Measurements from ENCODE around the gene DNAJB11.

Gene DNAJB11

GRCh38 chr3:186570096-186570940, at the start of gene DNAJB11:
TSS of gene DNAJB11 (plus strand) at chr3:186570720. CDS start at chr3:186570898, 178 bp downstream.
- Histone ChIP-seq H3K9ac (ENCODE audit: low read depth in 1 of 2, low read length in 2 of 2) (peak within 1 kb of the TSS; percentile 94 to 95), H3K27ac (ENCODE audit: low read depth in 2 of 2, low read length in 2 of 2) (peak within 1 kb of the TSS; percentile 90 to 94), H3K4me1 (ENCODE audit: control insufficient read depth in 2 of 2, insufficient read depth in 2 of 2, low read length in 2 of 2) (peaks cover 23 to 25% of the 10 kb centered on the region in 2 donors), H3K9me3 (ENCODE audit: control insufficient read depth in 2 of 2, low read length in 2 of 2) (no peaks in the 10 kb centered on the region), H3K36me3 (ENCODE audit: control insufficient read depth in 2 of 2, insufficient read depth in 2 of 2, low read length in 2 of 2) (peaks cover 11 to 22% of the 10 kb centered on the region in 2 donors), H3K27me3 (ENCODE audit: control insufficient read depth in 2 of 2, insufficient read depth in 2 of 2, low read length in 2 of 2) (no peaks in the 10 kb centered on the region), H3K4me3 (ENCODE audit: low read length in 2 of 2) (peak within 1 kb of the TSS; percentile 98 to 99)

GRCh38 chr3:186520957-186521842, 49.3 kb upstream of the DNAJB11 start:
- no peak overlapping the region for H3K4me3 ChIP-seq (ENCODE audit: low read length in 2 of 2)
- no peaks in the 10 kb centered on the region for H3K4me1 ChIP-seq (ENCODE audit: control insufficient read depth in 2 of 2, insufficient read depth in 2 of 2, low read length in 2 of 2)
- peaks cover 0 to 2% of the 10 kb centered on the region in 2 donors for H3K27me3 ChIP-seq (ENCODE audit: control insufficient read depth in 2 of 2, insufficient read depth in 2 of 2, low read length in 2 of 2)
- H3K36me3 ChIP-seq (ENCODE audit: control insufficient read depth in 2 of 2, insufficient read depth in 2 of 2, low read length in 2 of 2), result no peaks in the 10 kb centered on the region
- H3K27ac ChIP-seq (ENCODE audit: low read depth in 2 of 2, low read length in 2 of 2), result no peak overlapping the region
- H3K9ac ChIP-seq (ENCODE audit: low read depth in 1 of 2, low read length in 2 of 2), result no peak overlapping the region
- H3K9me3 ChIP-seq (ENCODE audit: control insufficient read depth in 2 of 2, low read length in 2 of 2), result no peaks in the 10 kb centered on the region

GRCh38 chr3:186523022-186523421, 47.5 kb upstream of the DNAJB11 start:
- no peak overlapping the region for H3K9ac ChIP-seq (ENCODE audit: low read depth in 1 of 2, low read length in 2 of 2)
- no peak overlapping the region for H3K4me3 ChIP-seq (ENCODE audit: low read length in 2 of 2)
- H3K27ac ChIP-seq (ENCODE audit: low read depth in 2 of 2, low read length in 2 of 2), result no peak overlapping the region
- no peaks in the 10 kb centered on the region for H3K36me3 ChIP-seq (ENCODE audit: control insufficient read depth in 2 of 2, insufficient read depth in 2 of 2, low read length in 2 of 2)
- H3K4me1 ChIP-seq (ENCODE audit: control insufficient read depth in 2 of 2, insufficient read depth in 2 of 2, low read length in 2 of 2), result no peaks in the 10 kb centered on the region
- H3K9me3 ChIP-seq (ENCODE audit: control insufficient read depth in 2 of 2, low read length in 2 of 2), result no peaks in the 10 kb centered on the region
- no peaks in the 10 kb centered on the region for H3K27me3 ChIP-seq (ENCODE audit: control insufficient read depth in 2 of 2, insufficient read depth in 2 of 2, low read length in 2 of 2)

- Histone ChIP-seq H3K9me3 (ENCODE audit: control insufficient read depth in 2 of 2, low read length in 2 of 2) (no peaks in the 10 kb centered on the region), H3K27ac (ENCODE audit: low read depth in 2 of 2, low read length in 2 of 2) (no peak overlapping the region), H3K9ac (ENCODE audit: low read depth in 1 of 2, low read length in 2 of 2) (no peak overlapping the region), H3K27me3 (ENCODE audit: control insufficient read depth in 2 of 2, insufficient read depth in 2 of 2, low read length in 2 of 2) (no peaks in the 10 kb centered on the region), H3K4me1 (ENCODE audit: control insufficient read depth in 2 of 2, insufficient read depth in 2 of 2, low read length in 2 of 2) (no peaks in the 10 kb centered on the region), H3K36me3 (ENCODE audit: control insufficient read depth in 2 of 2, insufficient read depth in 2 of 2, low read length in 2 of 2) (no peaks in the 10 kb centered on the region), H3K4me3 (ENCODE audit: low read length in 2 of 2) (no peak overlapping the region)
Observed at GRCh38 chr3:186523434-186523833, 47.1 kb upstream of the DNAJB11 start.

- Histone ChIP-seq H3K4me1 (ENCODE audit: control insufficient read depth in 2 of 2, insufficient read depth in 2 of 2, low read length in 2 of 2) (no peaks in the 10 kb centered on the region), H3K4me3 (ENCODE audit: low read length in 2 of 2) (no peak overlapping the region), H3K9ac (ENCODE audit: low read depth in 1 of 2, low read length in 2 of 2) (no peak overlapping the region), H3K9me3 (ENCODE audit: control insufficient read depth in 2 of 2, low read length in 2 of 2) (no peaks in the 10 kb centered on the region), H3K27me3 (ENCODE audit: control insufficient read depth in 2 of 2, insufficient read depth in 2 of 2, low read length in 2 of 2) (no peaks in the 10 kb centered on the region), H3K27ac (ENCODE audit: low read depth in 2 of 2, low read length in 2 of 2) (no peak overlapping the region), H3K36me3 (ENCODE audit: control insufficient read depth in 2 of 2, insufficient read depth in 2 of 2, low read length in 2 of 2) (no peaks in the 10 kb centered on the region)
Observed at GRCh38 chr3:186524616-186525015, 45.9 kb upstream of the DNAJB11 start.

- Histone ChIP-seq H3K36me3 (ENCODE audit: control insufficient read depth in 2 of 2, insufficient read depth in 2 of 2, low read length in 2 of 2) (no peaks in the 10 kb centered on the region), H3K27me3 (ENCODE audit: control insufficient read depth in 2 of 2, insufficient read depth in 2 of 2, low read length in 2 of 2) (no peaks in the 10 kb centered on the region), H3K27ac (ENCODE audit: low read depth in 2 of 2, low read length in 2 of 2) (no peak overlapping the region), H3K9ac (ENCODE audit: low read depth in 1 of 2, low read length in 2 of 2) (no peak overlapping the region), H3K4me1 (ENCODE audit: control insufficient read depth in 2 of 2, insufficient read depth in 2 of 2, low read length in 2 of 2) (no peaks in the 10 kb centered on the region), H3K9me3 (ENCODE audit: control insufficient read depth in 2 of 2, low read length in 2 of 2) (no peaks in the 10 kb centered on the region), H3K4me3 (ENCODE audit: low read length in 2 of 2) (no peak overlapping the region)
Observed at GRCh38 chr3:186525369-186526255, 44.9 kb upstream of the DNAJB11 start.

- Histone ChIP-seq H3K27ac (ENCODE audit: low read depth in 2 of 2, low read length in 2 of 2) (no peak overlapping the region), H3K4me3 (ENCODE audit: low read length in 2 of 2) (no peak overlapping the region), H3K27me3 (ENCODE audit: control insufficient read depth in 2 of 2, insufficient read depth in 2 of 2, low read length in 2 of 2) (no peaks in the 10 kb centered on the region), H3K9me3 (ENCODE audit: control insufficient read depth in 2 of 2, low read length in 2 of 2) (no peaks in the 10 kb centered on the region), H3K36me3 (ENCODE audit: control insufficient read depth in 2 of 2, insufficient read depth in 2 of 2, low read length in 2 of 2) (no peaks in the 10 kb centered on the region), H3K9ac (ENCODE audit: low read depth in 1 of 2, low read length in 2 of 2) (no peak overlapping the region), H3K4me1 (ENCODE audit: control insufficient read depth in 2 of 2, insufficient read depth in 2 of 2, low read length in 2 of 2) (no peaks in the 10 kb centered on the region)
Observed at GRCh38 chr3:186526256-186526606, 44.3 kb upstream of the DNAJB11 start.

- no peaks in the 10 kb centered on the region for H3K36me3 ChIP-seq (ENCODE audit: control insufficient read depth in 2 of 2, insufficient read depth in 2 of 2, low read length in 2 of 2)
- H3K4me1 ChIP-seq (ENCODE audit: control insufficient read depth in 2 of 2, insufficient read depth in 2 of 2, low read length in 2 of 2), result no peaks in the 10 kb centered on the region
- H3K9me3 ChIP-seq (ENCODE audit: control insufficient read depth in 2 of 2, low read length in 2 of 2), result no peaks in the 10 kb centered on the region
- no peak overlapping the region for H3K27ac ChIP-seq (ENCODE audit: low read depth in 2 of 2, low read length in 2 of 2)
- no peak overlapping the region for H3K4me3 ChIP-seq (ENCODE audit: low read length in 2 of 2)
- no peaks in the 10 kb centered on the region for H3K27me3 ChIP-seq (ENCODE audit: control insufficient read depth in 2 of 2, insufficient read depth in 2 of 2, low read length in 2 of 2)
- no peak overlapping the region for H3K9ac ChIP-seq (ENCODE audit: low read depth in 1 of 2, low read length in 2 of 2)
Observed at GRCh38 chr3:186529201-186529999, 41.1 kb upstream of the DNAJB11 start.

- no peaks in the 10 kb centered on the region for H3K9me3 ChIP-seq (ENCODE audit: control insufficient read depth in 2 of 2, low read length in 2 of 2)
- H3K27ac ChIP-seq (ENCODE audit: low read depth in 2 of 2, low read length in 2 of 2), result no peak overlapping the region
- H3K9ac ChIP-seq (ENCODE audit: low read depth in 1 of 2, low read length in 2 of 2), result no peak overlapping the region
- H3K4me3 ChIP-seq (ENCODE audit: low read length in 2 of 2), result no peak overlapping the region
- no peaks in the 10 kb centered on the region for H3K4me1 ChIP-seq (ENCODE audit: control insufficient read depth in 2 of 2, insufficient read depth in 2 of 2, low read length in 2 of 2)
- no peaks in the 10 kb centered on the region for H3K36me3 ChIP-seq (ENCODE audit: control insufficient read depth in 2 of 2, insufficient read depth in 2 of 2, low read length in 2 of 2)
- H3K27me3 ChIP-seq (ENCODE audit: control insufficient read depth in 2 of 2, insufficient read depth in 2 of 2, low read length in 2 of 2), result no peaks in the 10 kb centered on the region
Observed at GRCh38 chr3:186530415-186530814, 40.1 kb upstream of the DNAJB11 start.
